ENCODE results near the gene NDUFAF5.

- TF ChIP-seq YY1 (IDR thresholded peaks at IDR 0.05; ENCODE audit: insufficient read depth, insufficient read length) (no peak), ZNF274 (IDR thresholded peaks at IDR 0.05; ENCODE audit: low read depth, low read length) (no peak), SUZ12 (IDR thresholded peaks at IDR 0.05; ENCODE audit: extremely low read depth, insufficient read depth, insufficient read length) (no peak)
These were observed 35.2 kb downstream of the NDUFAF5 start for GRCh38 chr20:13819885-13820645.
